RWPE1 (cell line): ENCODE measurements around the gene COX5A.
A peak's percentile ranks its signal among the peaks of the same experiment; 100 is the strongest.

Source experiments
- CTCF ChIA-PET: fragments of 350-600 bp; sonication (Branson Sonifier 250); formaldehyde crosslinking; extraction: SDS; loops from one replicate; lab custom pipeline; 2021; lab: Yijun Ruan, JAX
- POLR2A ChIA-PET: fragments of 400-600 bp; formaldehyde crosslinking; extraction: SDS; loops from one replicate; lab custom pipeline; 2020; ENCODE audit warnings: antibody characterized with exemption; ENCODE audit not compliant: low non-redundant PET; lab: Yijun Ruan, JAX
- DNase-seq: peaks from one replicate; pipeline ENCODE4 v3.0.0; 2012; ENCODE audit warnings: low spot score
- H3K27ac ChIP-seq: fragments of 450-650 bp; 2 replicates; pipeline ENCODE4 v1.5.1; 2017
- CTCF ChIP-seq: fragments of 450-650 bp; conservative IDR thresholded peaks from 2 replicates; pipeline ENCODE4 v1.5.1; 2017; ENCODE audit warnings: low read depth, mild to moderate bottlenecking

Gene COX5A

GRCh38 chr15:74885461-74885860, 52.4 kb downstream of the COX5A start:
- ChIA-PET POLR2A (no interaction called here), CTCF (interaction anchor here (0.6 kb wide), 1 partner anchor 39 kb away, joined by 3 read pairs; no protein-coding TSS in a partner anchor)
- DNase-seq: no peak
- no peak for TF ChIP-seq CTCF
- H3K27ac ChIP-seq: no peak overlapping the region

GRCh38 chr15:74884428-74885223, 53.2 kb downstream of the COX5A start:
- no peak overlapping the region for H3K27ac ChIP-seq
- POLR2A ChIA-PET: no interaction called here
- TF ChIP-seq CTCF: no peak
- peak; percentile 51 for DNase-seq
- CTCF ChIA-PET: interaction anchor here (0.7 kb wide), 1 partner anchor 17 kb away, joined by 5 read pairs; no protein-coding TSS in a partner anchor

GRCh38 chr15:74882528-74882927, 55.3 kb downstream of the COX5A start:
- ChIA-PET CTCF (interaction anchor here (1.4 kb wide), 1 partner anchor 19 kb away, joined by 7 read pairs; no protein-coding TSS in a partner anchor), POLR2A (interaction anchor here (0.6 kb wide), 1 partner anchor 49 kb away, joined by 5 read pairs; no protein-coding TSS in a partner anchor)
- no peak for TF ChIP-seq CTCF
- DNase-seq: no peak
- H3K27ac ChIP-seq: no peak overlapping the region

- no peak for TF ChIP-seq CTCF
- POLR2A ChIA-PET: no interaction called here
- H3K27ac ChIP-seq: no peak overlapping the region
- DNase-seq: no peak
- CTCF ChIA-PET: no interaction called here
Observed at GRCh38 chr15:74878273-74878672, 59.6 kb downstream of the COX5A start.

- ChIA-PET POLR2A (no interaction called here), CTCF (no interaction called here)
- peak overlapping the region; percentile 77 for H3K27ac ChIP-seq
- DNase-seq: no peak
- TF ChIP-seq CTCF: no peak
Observed at GRCh38 chr15:74873756-74874424, 64.0 kb downstream of the COX5A start.

- peak; percentile 97 for DNase-seq
- no peak for TF ChIP-seq CTCF
- POLR2A ChIA-PET: no interaction called here
- peak within 1 kb of the TSS; percentile 77 for H3K27ac ChIP-seq
- CTCF ChIA-PET: no interaction called here
Observed at GRCh38 chr15:74873036-74873755, 64.7 kb downstream of the COX5A start, which contains the start of gene SCAMP2. TSS of gene SCAMP2 (minus strand) at chr15:74873365. CDS start at chr15:74873255, 110 bp downstream.
